DMS79 treated with DMSO at 0.1 percent for 48 hours (cell line): ENCODE measurements around the gene TBC1D22B.
A peak's percentile ranks its signal among the peaks of the same experiment; 100 is the strongest.

Experiments
- DNase-seq: peaks from one replicate; lab custom pipeline; 2025; lab: John Stamatoyannopoulos, UW

TBC1D22B gene

DNA sequence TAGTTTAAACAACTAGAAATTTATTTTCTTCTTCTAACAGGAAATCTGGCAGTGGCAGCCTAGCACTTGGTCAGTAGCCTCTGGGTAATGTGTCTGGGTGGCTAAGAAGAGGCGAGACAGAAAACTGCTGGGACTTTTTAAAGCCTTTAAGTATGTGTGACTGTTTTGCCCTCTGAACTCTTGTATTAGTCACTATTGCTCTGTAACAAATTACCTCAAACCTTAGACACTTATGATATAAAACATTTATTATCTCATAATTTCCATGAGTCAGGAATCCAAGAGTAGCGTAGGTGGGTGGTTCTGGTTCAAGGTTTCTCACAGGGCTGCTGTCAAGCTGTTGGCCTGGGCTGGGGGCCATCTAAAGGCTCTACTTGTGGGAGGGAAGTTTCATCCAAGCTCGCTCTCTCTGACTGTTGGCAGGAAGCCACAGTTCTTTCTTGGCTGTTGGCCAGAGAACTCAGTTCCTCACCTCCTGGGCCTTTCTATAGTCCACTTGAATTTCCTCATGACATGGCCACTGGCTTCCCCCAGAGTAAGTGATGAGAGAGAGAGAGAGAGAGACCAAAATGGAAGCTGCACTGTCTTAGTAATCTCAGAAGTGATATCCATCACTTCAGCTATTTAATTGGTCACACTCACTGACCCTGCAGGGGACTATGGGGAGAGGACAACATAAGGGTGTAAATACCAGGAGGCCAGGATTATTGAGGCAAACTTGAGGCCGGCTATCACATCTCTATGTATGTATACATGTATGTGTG is 17.4 kb upstream of the TBC1D22B start:
- peak; percentile 94 for DNase-seq

DNA sequence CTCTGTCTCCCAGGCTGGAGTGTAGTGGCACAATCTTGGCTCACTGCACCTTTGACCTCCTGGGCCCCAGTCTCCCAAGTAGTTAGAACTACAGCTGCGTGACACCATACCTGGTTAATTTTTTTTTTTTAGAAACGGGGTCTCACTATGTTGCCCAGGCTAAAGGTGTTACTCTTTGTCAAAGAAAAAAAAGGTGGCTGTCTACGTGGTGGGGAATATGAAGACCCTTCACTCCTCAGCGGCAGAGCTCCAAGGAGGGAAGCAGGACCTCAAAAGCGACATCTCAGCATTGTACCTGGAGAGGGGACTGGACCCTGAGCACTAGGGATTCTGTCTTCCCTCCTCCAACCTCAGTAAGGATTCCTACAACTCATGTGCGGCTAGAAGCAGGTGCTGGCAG is 16.4 kb upstream of the TBC1D22B start:
- DNase-seq, result no peak

DNA sequence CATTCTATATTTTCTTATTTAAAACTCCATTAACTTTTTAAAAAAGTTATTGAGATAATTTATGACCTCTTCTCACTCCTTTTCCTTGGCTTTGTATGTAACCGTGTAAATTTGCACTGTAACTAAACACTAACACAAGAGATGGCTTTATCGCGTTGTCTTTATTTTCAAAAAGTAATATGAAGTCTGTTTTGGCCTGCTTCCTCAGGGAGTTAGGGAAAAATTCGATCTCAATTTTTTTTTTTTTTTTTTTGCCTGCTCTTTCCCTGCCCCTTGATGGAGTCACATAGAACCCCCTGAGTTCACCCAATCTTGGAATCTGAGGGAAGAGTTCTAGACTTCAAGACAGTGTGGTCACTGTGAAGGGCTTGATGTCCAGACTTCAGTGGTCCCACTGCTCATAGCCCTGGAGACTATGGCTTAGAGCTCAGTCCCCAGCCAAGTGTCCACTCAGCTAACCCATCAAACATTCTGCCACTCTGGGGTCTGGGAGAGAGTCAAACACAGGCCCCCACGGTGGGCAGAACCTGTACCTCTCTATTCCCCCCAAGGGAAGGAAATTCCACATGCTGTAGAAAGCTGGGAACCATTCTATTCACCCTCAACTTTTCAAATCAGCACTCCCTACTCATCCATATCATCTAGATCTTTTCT is 15.7 kb upstream of the TBC1D22B start:
- no peak for DNase-seq

DNA sequence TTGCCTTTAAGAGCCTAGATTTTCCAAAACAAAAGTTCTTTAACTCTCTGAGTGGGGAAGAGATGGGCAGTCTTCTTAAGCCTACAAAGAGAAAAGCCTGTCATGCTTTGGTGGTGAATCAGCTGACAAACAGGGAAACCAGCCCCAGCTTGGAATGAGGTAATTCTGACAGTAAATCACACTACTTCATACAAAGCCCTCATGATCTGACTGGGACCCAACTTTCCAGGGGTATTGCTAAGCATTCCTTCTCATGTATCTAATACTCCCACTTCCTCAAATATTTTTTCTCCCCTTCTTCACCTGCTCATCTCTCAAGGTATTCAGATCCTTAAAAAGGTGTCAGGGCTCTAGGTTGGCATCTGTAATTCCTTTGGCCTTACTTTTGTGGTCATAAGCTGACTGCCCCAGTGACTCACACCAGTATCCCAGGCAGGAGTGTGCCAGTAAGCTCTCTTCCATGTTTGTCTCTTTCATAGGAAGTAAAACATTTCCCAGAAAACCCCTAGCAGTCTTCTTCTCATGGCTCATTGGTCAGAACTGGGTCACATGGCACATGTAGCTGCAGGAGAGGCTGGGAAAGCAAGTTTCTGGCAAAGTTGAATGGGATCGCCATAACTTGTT is 15.0 kb upstream of the TBC1D22B start:
- DNase-seq, result no peak

DNA sequence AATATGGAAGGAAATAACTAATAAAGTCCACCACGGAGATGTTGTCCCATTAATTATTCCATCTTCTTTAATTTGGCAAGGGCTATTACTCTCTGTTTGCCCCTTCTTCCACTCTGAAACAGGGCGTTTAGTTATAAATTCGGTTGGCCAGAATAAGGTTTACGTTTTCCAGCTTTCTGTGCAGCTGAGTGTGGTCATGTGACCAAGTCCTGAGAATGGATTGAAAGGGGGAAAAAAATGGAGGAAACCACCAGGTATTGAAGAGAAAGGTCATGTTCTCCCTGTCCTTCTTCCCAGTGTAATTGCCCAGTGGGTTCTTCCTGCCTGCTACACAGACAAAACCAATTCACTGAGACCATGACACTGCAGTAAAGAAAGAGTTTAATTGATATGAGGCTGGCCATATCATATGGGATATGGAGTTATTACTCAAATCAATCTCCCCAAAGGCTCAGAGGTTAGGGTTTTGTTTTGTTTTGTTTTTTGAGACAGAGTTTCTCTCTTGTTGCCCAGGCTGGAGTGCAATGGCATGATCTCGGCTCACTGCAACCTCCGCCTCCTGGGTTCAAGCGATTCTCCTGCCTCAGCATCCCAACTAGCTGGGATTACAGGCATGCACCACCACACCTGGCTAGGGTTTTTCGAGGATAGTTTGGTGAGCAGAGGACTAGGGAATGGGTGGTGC is 14.3 kb upstream of the TBC1D22B start:
- no peak for DNase-seq

DNA sequence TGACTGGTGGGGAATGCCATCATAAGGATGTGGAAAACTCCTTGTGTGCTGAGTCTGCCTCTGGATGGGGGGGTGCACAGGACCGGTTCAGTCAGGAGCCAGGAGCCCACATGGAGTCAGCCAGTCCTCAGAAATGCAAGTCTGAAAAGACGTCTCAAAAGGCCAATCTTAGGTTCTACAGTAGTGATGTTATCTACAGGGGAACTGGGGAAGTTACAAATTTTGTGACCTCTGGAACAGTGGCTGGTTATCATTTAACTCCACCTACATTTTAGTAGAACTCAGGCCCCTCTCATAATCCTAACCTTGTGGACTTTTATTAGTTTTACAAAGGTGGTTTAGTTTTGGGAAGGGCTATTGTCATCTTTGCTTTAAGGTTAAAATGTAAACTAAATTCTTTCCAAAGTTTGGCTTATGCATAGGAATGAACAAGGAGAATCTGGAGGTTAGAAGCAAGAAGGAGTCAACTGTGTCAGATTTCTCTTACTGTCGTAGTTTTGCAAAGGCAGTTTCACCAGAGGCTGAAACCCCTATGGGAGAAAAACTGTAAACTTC is 13.7 kb upstream of the TBC1D22B start:
- no peak for DNase-seq

DNA sequence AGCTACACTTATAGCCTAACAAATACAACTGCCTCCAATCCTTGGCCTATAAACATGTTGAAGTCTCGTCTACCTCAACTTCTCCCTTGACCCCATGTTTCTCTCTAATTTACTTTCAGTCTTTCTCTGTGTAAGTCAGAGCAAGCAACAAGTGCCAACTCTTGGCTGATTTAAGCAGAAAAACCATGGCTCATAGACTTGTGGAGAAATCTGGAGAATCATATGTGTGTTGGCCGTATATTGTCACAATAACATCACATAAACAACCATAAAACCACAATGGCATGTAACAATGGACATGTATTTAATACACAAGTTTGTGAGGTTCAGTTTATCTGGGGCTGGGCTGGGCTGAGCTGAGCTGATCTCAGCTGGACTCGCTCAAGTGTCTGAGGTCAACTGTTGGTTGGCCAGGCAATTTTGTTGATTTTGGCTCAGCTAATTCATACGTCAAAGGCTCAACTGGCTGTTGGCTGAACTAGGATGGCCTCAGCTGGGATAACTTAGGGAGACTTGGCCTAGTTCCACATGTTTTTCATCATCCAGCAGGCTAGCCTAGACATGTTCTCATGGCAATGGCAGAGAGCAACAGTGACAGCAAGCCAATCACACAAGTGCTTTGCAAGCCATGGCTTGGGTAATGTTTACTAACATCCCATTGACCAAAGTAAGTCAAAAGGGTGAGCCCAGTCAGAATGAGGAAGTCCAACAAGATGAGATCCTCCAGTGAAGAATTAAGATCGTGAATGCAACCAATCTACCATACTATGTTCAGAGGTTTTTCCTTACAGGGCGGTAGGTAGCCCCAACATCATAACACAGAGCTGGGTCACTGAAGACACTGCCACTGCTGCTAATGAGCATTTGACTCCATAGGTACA is 12.9 kb upstream of the TBC1D22B start:
- DNase-seq, result peak; percentile 98

DNA sequence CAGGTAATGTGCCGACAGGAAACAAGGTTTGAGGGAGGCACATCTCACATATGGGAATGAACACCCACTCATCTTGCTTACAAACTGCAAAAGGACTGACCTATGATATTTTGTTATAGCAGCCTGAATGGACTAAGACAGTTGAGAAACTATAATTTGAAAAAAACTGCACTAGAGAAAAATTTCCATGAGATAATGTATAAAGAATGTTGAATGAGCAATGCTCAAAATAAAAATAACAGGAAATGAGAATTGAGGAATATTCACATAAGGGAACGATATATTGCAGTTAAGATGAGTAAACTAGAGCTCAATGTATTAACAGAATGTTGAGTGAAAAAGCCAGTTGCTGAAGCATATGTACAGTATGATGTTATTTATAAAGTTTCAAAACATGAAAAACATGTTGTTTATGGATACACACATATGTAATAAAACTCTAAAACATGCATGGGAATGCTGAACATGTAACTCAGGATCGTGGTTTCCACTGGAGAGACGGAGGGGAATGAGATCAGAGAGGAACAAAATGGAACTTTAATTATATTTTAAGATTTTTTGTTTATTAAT is 6.3 kb upstream of the TBC1D22B start:
- no peak for DNase-seq

DNA sequence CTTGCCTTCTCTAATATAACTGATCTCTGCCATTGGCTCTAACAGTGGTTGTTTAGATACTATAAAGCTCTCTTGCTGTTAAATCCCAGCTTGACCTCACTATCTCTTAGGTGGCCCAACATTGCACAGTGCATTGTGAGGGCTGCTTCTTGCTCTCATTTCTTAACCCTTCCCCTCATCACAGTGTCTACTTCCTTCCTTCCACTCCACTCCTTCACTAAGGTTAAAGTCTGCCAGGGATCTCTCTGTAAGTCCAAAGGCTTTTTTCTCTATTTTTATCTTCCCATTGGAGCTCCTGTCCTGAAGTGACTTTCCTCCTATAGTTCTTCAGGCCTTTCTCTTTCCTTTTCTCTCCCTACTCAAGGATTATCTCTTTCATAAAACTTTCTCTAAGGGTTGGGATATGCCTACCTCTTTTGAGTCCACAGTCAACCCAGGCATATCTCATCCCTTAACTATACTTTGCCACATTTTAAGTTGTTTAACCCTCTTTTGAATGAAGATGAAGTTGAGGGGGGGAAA is 4.0 kb upstream of the TBC1D22B start:
- no peak for DNase-seq

DNA sequence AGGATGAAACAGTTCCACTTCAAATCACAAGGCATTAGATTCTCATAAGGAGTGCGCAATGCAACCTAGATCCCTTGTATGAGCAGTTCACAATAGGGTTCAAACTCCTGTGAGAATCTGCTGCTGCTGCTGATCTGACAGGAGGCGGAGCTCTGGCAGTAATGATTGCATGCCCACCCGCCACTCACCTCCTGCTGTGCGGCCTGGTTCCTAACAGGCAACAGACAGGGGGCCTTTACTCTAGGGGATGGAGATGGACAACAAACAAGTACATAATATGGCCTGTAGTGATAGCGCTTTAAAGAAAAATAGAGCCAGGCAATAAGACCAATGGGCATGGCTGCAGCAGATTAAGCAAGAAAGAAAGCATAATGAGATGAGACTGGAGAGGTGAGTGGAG is 2.7 kb upstream of the TBC1D22B start:
- no peak for DNase-seq

DNA sequence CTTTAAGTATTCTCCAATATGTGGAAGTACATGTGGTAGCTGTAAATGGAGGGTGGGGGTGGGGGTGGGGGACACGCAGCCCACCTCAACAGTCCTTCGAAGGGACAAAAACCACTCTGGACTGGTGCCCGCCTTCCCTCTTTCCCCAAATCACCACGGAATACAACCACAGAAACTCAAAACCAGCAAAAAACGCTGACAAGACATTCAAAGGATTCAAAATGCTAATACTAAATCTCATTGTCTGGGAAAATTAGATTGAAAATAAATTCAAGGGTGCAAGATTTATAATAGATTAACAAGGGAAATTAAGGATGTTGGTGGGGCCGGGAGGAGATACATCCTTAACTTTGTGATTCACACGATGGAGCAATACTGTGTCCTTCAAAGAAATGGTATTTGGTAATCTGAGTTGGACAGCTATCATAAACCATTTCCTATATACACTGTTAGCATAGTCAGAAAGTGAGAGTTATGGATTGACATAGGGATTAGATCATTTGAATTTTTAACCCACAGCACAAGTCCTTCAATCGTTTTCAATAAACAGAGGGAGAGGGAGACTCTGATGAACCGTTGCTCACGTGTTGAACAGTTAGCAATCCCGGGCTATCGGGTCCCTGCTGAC is 766 bp upstream of the TBC1D22B start:
- no peak for DNase-seq

DNA sequence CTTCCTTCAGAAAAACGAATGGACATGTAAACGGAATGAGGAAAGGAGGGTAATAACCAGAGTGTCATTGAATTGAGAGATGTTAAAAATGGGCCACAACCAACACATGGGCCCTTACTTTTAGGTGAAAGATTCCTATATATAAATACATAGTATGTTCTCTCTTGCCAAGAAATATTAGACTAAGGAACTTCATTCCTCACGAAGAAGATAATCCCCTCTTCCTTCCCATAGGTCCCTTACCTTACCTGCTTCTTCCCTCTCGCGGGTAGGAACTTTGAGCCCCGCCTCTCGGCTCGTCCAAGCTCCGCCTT is 295 bp upstream of the TBC1D22B start:
- DNase-seq, result no peak

DNA sequence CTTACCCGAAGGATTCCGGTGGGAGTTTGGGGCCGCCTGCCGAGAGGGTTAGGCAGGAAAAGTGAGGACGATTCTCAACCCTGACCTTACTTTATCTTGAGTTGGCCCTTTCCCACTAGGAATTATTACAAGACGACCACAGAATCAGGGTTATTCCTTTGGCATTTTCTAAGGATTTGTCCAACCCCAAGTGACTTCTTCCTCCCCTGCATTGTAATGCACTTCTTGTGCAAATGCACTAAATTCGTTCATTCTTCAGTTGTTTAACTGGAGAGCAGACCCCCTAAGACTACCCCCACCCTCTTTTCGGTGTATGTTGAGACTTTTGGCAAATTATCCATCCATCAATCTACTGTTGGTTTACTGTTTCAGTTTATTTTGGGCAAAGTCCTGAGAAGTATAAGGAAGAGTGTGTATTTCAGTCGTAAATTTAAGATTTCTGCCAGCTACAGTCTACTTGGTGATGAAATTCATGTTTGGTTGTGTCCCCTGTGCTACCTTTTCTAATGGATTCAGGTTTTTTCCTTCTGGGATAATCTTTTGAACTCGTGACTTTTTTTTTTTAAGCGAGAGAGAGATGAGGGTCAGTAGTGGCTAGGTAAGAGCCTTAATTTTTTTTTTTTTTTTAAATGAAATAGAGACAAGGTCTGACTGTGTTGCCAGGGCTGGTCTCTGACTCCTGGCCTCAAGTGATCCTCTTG is 983 bp downstream of the TBC1D22B start:
- no peak for DNase-seq

DNA sequence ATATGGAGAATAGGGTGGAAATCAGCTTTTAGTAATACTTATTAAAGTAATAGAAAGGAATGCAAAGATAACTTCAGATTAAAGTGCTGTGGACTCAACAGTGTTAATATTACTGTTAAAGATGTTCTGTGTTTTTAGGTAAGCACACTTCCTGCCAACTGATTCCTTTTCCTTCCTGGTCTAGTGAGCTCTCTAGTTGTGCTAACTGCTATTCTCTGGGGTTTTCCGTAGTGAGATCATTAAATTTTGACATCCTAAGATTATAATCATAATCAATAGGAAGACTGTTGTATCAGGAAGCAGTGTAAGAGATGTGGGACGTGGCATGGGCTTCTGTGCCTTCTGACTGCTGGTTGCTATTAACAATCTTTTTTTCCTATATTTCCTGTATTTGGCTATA is 1.6 kb downstream of the TBC1D22B start:
- DNase-seq, result no peak

DNA sequence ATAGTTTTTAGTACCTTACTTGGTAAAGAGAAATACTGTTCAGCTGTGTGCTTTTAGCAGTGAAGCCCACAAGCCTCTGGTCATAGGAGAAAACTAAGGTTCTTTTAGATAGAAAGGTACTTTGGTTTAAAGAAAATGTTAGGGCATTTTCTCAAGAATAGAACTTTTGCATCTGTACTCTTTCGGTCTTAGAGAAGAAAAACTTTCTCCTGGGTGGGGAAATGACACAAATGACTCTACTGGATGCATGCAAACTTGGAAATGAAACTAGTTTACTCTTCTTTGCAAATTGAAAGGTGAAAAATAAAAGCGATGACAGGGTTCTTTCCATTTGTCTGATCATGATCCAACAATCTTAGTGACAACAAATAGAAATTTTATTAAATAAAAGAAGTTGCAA is 2.5 kb downstream of the TBC1D22B start:
- DNase-seq, result no peak

DNA sequence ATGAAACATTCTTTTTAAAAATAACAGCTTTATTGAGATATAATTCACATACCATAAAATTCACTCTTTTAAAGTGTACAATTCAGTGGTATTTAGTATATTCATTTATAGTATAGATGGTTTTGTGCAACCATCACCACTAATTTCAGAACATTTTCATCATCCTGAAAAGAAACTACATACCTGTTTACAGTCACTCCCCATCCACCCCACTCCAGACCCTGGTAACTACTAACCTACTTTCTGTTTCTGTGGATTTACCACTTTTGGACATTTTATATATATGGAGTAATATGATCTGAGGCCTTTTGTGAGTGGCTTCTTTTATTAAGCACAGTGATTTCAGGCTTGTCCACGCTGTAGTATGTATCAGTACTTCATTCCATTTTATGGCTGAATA is 2.9 kb downstream of the TBC1D22B start:
- DNase-seq, result no peak

DNA sequence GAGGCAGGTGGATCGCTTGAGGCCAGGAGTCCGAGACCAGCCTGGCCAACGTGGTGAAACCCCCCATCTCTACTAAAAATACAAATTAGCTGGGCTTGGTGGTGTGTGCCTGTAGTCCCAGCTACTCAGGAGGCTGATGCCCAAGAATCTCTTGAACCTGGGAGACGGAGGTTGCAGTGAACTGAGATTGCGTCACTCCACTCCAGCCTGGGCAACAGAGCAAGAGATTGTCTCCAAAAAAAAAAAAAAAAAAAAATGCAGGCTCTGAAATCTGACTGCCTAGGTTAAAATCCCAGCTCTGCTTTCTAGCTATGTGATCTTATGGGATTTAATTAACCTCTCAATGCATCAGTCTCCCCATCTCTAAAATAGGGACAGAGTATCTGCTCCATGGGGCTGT is 3.6 kb downstream of the TBC1D22B start:
- DNase-seq, result no peak

DNA sequence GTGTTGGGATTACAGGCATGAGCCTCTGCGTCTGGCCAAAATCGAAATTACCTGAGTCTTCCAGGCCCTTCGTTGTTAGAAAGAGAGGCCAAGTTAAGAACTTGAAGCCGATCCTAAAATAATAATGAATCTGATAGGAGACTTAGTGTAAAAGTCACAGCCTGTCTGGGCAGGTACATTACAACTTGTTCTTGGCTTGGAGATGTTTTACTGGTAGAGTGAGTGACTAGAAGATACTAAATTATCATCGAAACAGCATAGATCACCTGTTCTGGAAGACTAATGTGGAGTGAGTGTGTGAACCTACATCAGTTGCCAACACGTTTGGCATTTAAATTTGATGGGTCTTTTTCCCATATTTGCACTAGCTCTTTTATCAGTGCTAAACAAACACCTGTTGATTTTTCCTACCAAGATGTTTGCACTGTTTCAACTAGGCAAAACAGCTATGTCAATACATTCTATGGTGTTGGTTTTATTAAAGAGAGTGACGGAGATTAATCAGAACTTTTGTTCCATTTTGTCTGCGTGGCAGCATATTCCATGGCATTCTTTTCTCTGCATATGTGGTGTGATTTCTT is 5.0 kb downstream of the TBC1D22B start:
- DNase-seq, result no peak

DNA sequence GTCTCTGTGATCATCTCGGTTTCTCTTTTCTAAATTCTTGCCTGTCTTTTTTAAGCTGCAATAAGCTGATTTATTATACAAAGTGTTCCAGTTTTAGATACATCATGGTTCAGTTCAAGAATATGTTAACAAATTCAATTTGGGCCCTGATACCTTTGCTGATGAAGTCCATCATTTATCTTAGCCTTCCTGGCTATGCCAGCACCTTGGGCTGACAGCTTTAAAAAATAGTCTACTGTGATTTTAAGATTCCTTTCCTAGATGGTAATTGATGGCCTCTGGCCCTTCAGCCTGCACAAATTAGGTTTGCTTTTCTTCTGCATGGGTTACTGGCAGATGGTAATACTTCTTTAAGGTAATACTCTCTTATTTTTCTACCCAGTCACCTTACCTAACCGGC is 7.4 kb downstream of the TBC1D22B start:
- no peak for DNase-seq

DNA sequence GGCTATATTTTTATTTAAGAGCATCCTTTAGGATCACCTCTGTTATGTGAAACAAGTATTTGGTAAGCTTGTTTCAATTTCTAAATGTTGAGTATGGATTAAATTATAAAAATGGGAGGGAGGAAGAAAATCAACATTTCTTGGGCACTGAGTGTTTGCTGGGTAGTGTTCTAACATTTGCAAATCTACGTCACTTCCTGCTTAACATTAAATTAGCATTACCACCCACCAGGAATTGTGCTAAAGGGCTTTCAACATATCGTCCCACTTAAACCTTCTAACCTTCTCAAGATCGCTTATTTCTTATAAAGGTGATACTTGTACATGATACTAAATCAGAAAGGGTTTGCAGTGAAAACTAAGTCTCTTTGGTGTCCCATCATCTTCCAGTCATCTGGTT is 8.3 kb downstream of the TBC1D22B start:
- DNase-seq, result no peak
